HG02763 (cell line): ENCODE measurements around the gene SIRT7.

Source experiments
- ATAC-seq: cut with Tn5 transposase; IDR thresholded peaks from one replicate; pipeline ENCODE4 v1.9.1; 2021; ENCODE audit warnings: mild to moderate bottlenecking, moderate library complexity; ENCODE audit not compliant: unreplicated experiment

The SIRT7 gene

DNA sequence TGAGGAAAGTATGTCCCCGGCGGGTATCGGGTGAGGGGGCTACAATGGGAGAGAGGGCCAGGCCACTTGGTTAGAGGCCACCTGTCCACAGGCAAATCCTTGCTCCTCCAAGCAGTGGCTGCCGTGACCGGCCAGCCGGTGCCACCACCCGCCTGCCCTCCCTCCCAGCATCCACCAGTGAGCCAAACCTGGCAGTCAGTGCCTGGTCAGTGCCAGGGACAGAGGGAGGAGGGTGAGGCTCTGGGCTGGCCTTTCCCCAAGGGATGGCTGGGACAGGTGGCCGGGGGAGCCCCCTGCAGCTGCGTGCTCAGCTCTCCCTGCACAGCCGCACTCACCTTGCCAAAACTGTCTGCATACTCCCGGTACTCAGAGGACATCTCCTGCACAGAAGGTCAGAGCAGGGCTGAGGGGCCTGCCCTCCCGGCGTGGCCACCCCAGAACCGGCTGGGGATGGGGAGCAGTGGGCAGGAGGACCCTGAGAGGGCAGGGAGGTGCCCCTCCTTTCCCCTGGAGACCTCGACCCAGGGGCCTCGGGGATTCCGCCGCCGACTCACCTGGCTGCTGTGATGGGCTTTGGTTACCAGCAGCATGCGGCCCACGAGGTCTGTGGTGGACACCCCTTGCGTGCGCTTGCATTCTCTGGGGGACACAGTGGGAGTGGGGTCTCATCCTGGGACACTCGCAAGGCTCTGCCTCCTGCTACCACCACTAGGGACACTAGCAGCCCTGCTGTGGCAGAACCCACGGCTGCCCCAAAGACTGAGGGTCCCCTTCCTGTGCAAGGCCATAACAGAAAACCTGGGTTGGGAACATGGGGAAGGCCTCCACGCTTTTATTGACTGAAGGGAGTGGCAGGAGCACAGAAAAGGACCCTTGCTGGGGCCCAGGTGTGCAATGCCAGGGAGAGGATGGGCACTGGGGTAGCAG, 10.5 kb downstream of the SIRT7 start:
- ATAC-seq = no peak

- no peak for ATAC-seq
These were observed 11.3 kb downstream of the SIRT7 start for GRCh38 chr17:81906476-81907218.

DNA sequence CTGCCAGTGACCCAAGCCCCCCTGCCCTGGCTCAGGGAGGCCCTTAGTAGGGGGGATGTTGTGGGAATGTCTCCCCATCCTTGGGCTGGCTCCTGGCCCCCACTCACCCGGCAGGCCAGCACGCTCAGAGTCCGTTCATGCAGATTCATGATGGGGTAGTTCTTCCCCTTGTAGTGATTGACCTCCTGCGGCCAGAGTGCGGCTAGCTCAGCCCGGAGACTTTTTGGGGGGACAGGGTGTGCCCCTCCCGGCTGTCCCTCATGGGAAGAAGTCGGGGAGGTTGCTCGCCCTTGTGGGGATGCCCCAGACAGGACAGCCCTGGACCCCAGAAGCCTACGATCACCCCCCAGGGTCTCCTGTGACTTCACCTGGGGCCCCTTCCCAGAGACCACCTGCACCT, 12.0 kb downstream of the SIRT7 start:
- ATAC-seq = no peak

DNA sequence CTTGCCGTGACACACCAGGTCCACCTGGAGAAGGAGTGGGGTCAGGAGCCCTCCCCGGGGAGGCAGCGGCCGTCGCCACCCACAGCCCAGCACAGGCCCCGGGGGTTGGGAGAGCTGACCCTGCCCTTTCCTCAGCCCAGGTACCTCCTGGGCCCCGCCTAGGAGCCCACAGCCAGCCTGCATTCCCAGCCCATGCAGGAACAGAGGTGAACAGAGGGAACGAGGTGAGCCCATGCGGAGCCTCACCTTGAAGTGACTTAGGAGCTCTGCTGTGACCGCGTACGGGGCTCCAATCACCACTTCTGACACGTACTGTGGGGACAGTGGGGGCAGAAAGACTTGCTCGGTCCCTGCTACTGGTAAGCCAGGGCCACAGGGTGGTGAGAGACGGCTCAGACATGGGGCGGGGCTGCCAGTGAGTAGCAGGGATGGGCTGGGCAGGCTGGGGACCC, 12.5 kb downstream of the SIRT7 start:
- no peak for ATAC-seq

DNA sequence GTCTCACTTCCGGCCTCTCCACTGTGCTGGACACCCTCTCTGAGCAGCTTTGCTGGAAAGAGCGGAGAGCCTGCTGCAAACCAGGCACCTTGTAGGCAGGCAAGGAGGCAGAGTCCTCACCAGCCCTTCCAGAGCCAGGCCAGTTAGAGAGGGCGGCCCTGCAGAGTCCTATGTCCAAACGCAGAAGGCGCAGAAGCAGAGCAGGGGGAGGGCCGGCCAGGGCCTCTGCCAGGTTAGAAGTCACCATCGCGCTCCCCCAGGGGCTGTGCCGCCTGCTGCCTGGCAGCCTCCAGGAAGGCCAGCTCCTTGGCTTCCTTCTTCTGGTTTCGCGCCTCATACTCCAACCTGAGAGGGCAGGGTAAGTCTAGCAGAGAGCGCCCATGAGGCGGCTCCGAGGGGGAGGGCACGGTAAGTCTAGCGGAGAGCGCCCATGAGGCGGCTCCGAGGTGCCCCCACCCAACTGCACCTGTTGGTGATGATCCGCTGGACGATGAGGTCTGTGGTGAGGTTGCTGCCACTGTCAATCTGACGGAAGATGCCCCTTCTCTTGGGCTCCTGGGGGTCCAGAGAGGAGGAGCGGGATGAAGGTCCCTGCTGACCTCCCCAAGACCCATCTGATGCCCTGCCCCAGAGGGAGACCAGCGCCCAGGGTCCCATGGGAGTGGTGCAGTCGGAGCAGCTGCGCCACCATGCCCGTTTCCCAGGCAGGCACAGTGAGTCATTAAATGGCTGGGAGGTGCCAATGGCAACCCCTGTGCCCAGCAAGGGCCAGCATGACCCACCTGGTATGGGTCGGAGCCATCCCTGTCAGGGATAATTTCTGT, 13.2 kb downstream of the SIRT7 start:
- no peak for ATAC-seq

DNA sequence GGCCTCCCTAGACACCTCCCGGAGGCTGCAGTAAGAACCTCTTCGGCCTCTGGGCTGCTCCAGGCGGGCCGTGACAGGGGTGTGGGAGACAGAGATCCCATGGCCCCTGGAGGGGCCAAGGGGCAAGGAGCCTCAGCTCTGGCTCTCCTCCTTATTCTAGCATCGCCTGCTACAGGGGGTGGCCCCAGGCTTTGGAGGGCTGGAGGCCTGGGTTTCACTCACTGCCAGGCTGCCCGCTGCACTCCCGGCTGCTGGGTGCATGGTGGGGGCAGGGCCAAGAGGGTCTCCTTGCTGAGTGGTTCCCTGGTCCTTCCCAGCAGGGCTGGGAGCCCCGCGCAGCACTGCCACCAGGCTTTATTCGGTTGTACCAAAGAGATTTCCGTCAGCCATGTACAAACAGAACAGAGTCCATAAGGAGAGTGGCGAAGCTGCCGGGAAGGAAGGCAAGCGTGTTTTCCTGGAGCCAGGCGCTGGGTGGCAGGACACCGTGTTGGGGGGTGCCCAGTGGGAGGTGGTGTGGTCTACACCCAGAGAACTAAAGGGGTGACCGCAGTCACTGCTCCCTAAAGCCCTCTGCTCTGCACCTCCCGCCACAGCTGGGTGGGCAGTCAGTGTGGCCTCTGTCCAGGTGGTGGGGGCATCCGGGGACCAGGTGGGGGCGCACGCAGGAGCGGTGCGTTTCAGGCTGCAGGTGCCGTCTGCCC, 13.9 kb downstream of the SIRT7 start:
- ATAC-seq = no peak

DNA sequence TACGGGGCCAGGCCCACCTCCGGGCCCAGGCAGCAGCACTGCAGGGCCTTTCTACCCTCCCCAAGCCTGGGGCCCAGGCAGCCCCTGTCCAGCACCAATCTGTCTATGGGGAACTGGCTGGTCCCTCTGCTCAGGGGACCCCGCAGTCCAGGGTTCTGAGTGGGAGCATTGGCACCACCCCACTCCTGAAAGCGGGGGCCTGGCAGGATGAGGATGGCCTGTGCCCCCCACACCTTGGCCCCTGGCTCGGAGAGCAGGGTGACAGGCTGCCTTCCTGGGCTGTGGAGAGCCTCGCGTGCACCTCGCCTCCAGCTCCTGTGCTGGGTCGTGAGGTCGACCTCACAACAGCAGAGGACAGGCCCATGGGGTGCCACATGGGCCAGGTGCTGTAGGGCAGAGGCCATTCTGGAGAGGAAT, 14.6 kb downstream of the SIRT7 start:
- ATAC-seq = no peak

- no peak for ATAC-seq
These were observed 15.1 kb downstream of the SIRT7 start for GRCh38 chr17:81902653-81903414.

DNA sequence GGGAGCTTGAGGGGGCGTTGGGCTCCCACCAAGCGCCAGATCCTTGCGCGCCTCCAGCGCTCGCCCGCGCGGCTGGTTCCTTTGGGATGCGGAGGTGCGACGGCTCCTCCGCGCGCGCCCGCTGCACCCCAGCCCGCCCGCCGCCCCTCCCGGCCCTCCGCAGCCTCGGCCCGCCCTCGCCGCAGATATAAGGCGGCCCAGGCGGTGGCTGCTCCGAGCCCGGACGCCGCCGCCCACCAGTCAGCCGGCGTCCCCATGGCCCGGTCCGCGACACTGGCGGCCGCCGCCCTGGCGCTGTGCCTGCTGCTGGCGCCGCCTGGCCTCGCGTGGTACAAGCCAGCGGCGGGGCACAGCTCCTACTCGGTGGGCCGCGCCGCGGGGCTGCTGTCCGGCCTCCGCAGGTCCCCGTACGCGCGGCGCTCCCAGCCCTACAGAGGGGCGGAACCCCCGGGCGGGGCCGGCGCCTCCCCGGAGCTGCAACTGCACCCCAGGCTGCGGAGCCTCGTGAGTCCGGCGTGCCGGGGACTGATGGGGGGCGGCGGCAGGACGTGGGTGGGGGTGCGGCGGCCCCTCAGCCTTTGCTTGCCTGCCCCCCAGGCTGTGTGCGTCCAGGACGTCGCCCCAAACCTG, 15.8 kb downstream of the SIRT7 start, which contains the start of gene NPB:
TSS of gene NPB (plus strand) at position 216 of the 630 bp plus-strand sequence. CDS start at position 256, 40 bp downstream.
- no peak for ATAC-seq

- no peak for ATAC-seq
These were observed 16.6 kb downstream of the SIRT7 start for GRCh38 chr17:81901167-81902022.

DNA sequence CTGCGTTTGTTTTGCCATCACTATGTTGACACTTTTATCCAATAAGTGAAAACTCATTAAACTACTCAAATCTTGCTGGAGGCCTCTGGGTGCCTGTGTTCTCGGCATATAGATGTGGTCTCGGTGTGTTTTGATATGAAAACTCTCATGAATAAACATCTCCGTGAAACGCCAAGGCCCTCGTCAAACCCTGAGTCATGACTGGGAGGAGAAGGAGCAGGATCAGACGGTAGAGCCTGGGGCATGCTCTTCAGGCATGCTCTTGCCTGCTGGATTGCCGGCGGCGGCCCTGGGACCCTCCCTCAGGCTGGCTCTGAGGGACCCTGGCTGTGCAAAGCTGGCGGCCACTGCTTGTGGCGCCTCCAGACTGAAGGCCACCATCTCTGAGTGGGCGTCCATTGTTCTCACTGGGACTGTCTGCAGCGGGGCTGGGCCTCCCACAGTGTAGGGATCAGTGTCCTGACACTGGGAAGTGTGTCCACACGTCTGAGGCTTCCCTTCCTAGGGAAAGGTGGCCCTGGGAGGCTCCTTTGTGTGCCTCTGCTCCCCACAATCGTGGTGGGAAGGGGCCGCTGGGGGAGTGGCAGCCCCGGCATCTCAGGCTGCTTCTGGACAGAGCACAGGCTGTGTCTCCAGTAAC, 17.7 kb downstream of the SIRT7 start:
- no peak for ATAC-seq

GRCh38 chr17:81899514-81900166, 18.3 kb downstream of the SIRT7 start:
- no peak for ATAC-seq

- ATAC-seq = no peak
These were observed 19.1 kb downstream of the SIRT7 start for GRCh38 chr17:81898885-81899284.

- no peak for ATAC-seq
These were observed 19.7 kb downstream of the SIRT7 start for GRCh38 chr17:81898029-81898866.

DNA sequence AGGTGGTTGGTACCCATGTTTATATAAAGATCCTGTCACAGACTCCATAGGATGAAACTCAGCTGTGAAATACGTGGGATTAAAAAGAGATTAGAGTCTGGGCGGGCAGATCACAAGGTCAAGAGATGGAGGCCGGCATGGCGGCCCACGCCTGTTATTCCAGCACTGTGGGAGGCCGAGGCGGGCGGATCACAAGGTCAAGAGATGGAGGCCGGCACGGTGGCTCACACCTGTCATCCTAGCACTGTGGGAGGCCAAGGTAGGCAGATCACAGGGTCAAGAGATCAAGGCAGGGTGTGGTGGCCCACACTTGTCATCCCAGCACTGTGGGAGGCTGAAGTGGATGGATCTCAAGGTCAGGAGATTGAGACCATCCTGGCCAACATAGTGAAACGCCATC, 22.6 kb downstream of the SIRT7 start:
- no peak for ATAC-seq

- ATAC-seq = no peak
These were observed 26.7 kb downstream of the SIRT7 start for GRCh38 chr17:81891303-81891552.
